ENCODE measurements around the gene CHCT1. TPM values are rescaled to one million over a fixed set of nuclear protein-coding genes. Genes with fewer than 3 reads are reported as not detected.

The CHCT1 gene
- total and polyA plus RNA-seq, 2 donors (not counting 3 experiments of a cell fraction or from before 2014, with no cell fraction given) = not detected

- Histone ChIP-seq H3K4me2 (ENCODE audit: insufficient read depth, low read length) (no peak overlapping the region), H3K27me3 (ENCODE audit: control insufficient read depth in 2 of 2, insufficient read depth in 2 of 2, low read length in 2 of 2) (no peaks in the 10 kb centered on the region), H3K79me2 (ENCODE audit: control insufficient read depth, insufficient read depth, low read length) (no peaks in the 10 kb centered on the region), H3K36me3 (ENCODE audit: control insufficient read depth in 2 of 2, extremely low read depth in 1 of 2, insufficient read depth in 2 of 2, low read length in 2 of 2) (no peaks in the 10 kb centered on the region), H3K9ac (replicated peaks; ENCODE audit: extremely low read depth, insufficient read depth, low read length) (no peak overlapping the region), H3K4me3 (replicated peaks in 1 of 3; ENCODE audit: insufficient read depth in 1 of 3, low read depth in 1 of 3, low read length in 3 of 3) (no peak overlapping the region), H3K9me1 (replicated peaks; ENCODE audit: control insufficient read depth, extremely low read depth, insufficient read depth, low read length) (no peaks in the 10 kb centered on the region), H2AFZ (ENCODE audit: low read depth, low read length) (no peak overlapping the region), H4K20me1 (replicated peaks; ENCODE audit: control insufficient read depth, extremely low read depth, insufficient read depth, low read length) (no peaks in the 10 kb centered on the region), H3K9me3 (replicated peaks; ENCODE audit: control insufficient read depth, insufficient read depth, low read length) (no peaks in the 10 kb centered on the region), H3K27ac (ENCODE audit: insufficient read depth, low read depth, low read length) (no peak overlapping the region), H3K4me1 (ENCODE audit: control insufficient read depth, extremely low read depth, insufficient read depth, low read length) (no peaks in the 10 kb centered on the region)
- dilution Hi-C loops (cut with MboI; ENCODE audit: extremely low pct_ligation_motif_present, low sequenced_read_pairs) (no loop called here), intact Hi-C loops (cut with micrococcal nuclease) (no loop called here)
- DNase-seq (ENCODE audit: low read depth, low spot score) (no peak), FAIRE-seq (no peak)
- BruUV-seq (replicated peaks) = no TSS peak
- ChIA-PET CTCF (interaction anchor here (1.0 to 1.5 kb wide), 3 partner anchors 9 to 17 kb away, joined by 3 to 6 read pairs (median 5); no protein-coding TSS in a partner anchor), POLR2A (no interaction called here)
- TF ChIP-seq MYC (IDR thresholded peaks at IDR 0.05; ENCODE audit: low read depth, low read length) (no peak), POLR2AphosphoS5 (IDR thresholded peaks at IDR 0.05; ENCODE audit: insufficient read depth, low read depth, low read length) (no peak), EZH2 (IDR thresholded peaks at IDR 0.05; ENCODE audit: borderline replicate concordance, low read depth, low read length, severe bottlenecking) (no peak), POLR2A (IDR thresholded peaks at IDR 0.05; ENCODE audit: low read depth, low read length) (no peak), CTCF (IDR thresholded peaks at IDR 0.05; ENCODE audit: extremely low read depth in 1 of 2, insufficient read depth in 1 of 2, low read depth in 1 of 2, low read length in 2 of 2) (no peak), GATA2 (IDR thresholded peaks at IDR 0.05; ENCODE audit: insufficient read depth, insufficient read length, low read depth, low read length) (no peak), JUN (IDR thresholded peaks at IDR 0.05; ENCODE audit: borderline replicate concordance, insufficient read depth, insufficient read length, low read depth) (no peak), FOS (IDR thresholded peaks at IDR 0.05; ENCODE audit: borderline replicate concordance, insufficient read depth, low read length) (no peak)
- TF ChIP-seq, protein P1, sequence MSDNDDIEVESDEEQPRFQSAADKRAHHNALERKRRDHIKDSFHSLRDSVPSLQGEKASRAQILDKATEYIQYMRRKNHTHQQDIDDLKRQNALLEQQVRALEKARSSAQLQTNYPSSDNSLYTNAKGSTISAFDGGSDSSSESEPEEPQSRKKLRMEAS (IDR thresholded peaks at IDR 0.05; ENCODE audit: insufficient read depth, insufficient read length) = no peak
Observed at GRCh38 chr17:60403962-60404361, 18.3 kb upstream of the CHCT1 start.
